LNCAP (cell line): ENCODE data around the gene C1orf35.

ENCODE experiments used
- TF ChIP-seq, protein P1 (sequence below): fragments of 450-650 bp; IDR thresholded peaks from 2 replicates; pipeline ENCODE4 v1.5.1; 2017; ENCODE audit warnings: mild to moderate bottlenecking

C1orf35 gene

DNA sequence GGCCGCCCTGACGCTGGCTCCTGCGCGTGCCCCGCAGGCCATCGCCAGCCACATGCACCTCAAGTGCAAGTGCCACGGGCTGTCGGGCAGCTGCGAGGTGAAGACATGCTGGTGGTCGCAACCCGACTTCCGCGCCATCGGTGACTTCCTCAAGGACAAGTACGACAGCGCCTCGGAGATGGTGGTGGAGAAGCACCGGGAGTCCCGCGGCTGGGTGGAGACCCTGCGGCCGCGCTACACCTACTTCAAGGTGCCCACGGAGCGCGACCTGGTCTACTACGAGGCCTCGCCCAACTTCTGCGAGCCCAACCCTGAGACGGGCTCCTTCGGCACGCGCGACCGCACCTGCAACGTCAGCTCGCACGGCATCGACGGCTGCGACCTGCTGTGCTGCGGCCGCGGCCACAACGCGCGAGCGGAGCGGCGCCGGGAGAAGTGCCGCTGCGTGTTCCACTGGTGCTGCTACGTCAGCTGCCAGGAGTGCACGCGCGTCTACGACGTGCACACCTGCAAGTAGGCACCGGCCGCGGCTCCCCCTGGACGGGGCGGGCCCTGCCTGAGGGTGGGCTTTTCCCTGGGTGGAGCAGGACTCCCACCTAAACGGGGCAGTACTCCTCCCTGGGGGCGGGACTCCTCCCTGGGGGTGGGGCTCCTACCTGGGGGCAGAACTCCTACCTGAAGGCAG is 44.0 kb downstream of the C1orf35 start:
- TF ChIP-seq, protein P1, sequence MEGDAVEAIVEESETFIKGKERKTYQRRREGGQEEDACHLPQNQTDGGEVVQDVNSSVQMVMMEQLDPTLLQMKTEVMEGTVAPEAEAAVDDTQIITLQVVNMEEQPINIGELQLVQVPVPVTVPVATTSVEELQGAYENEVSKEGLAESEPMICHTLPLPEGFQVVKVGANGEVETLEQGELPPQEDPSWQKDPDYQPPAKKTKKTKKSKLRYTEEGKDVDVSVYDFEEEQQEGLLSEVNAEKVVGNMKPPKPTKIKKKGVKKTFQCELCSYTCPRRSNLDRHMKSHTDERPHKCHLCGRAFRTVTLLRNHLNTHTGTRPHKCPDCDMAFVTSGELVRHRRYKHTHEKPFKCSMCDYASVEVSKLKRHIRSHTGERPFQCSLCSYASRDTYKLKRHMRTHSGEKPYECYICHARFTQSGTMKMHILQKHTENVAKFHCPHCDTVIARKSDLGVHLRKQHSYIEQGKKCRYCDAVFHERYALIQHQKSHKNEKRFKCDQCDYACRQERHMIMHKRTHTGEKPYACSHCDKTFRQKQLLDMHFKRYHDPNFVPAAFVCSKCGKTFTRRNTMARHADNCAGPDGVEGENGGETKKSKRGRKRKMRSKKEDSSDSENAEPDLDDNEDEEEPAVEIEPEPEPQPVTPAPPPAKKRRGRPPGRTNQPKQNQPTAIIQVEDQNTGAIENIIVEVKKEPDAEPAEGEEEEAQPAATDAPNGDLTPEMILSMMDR, result no peak

DNA sequence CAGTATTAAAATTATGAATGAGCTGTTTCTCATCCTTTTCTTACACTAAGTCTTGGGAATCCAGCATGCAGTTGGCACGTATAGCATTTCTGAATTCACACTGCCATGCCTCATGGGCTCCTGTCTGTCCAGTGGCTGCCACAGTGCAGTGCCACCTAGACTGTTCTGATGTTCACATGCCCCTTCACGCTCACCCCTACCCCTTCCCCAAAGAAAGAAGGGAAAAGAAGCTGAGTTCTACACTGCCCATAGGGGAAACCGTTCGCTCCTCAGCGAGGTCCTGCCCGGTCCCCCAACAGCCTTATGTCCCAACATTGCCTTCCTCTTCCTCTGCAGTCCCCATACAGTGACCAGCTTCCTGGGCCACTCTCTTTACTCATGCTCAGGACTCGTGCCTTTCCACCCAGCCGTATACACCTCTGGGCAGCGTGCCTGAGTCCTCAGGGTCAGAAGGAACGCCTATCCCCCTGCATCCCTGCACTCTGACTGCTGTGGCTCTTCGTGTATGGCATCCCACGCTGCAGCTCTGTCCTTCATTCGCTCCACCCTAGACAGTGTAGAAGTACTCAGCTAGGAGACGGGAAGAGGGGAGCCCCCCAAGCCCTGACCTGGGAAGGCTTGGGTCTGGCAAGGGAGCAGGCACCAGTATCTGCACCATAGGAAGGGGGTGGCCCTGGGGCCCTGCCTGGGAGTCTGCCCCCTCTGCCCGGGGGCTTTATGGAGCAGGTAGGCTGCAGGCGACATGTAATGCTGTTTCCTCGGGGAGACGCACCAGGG is 44.8 kb downstream of the C1orf35 start:
- TF ChIP-seq, protein P1, result no peak
